Dermis blood vessel endothelial cell (primary cell): Measurements from ENCODE around the gene DEFB128. TPM values are rescaled to one million over a fixed set of nuclear protein-coding genes. Genes with fewer than 3 reads are reported as not detected.

Source experiments
- DNase-seq: peaks from one replicate; pipeline ENCODE4 v3.0.0; 2010
- total RNA-seq: library from RNA; depleted of rRNA; stranded (reverse); fragments of >200 nt; gene quantifications from 2 replicates; pipeline ENCODE4 v1.2.3, GENCODE V29; 2014

The DEFB128 gene
- total RNA-seq, 1 donor from 2014 or later, result not detected

GRCh38 chr20:152131-152530 is 37.4 kb downstream of the DEFB128 start:
- DNase-seq, result no peak

DNA sequence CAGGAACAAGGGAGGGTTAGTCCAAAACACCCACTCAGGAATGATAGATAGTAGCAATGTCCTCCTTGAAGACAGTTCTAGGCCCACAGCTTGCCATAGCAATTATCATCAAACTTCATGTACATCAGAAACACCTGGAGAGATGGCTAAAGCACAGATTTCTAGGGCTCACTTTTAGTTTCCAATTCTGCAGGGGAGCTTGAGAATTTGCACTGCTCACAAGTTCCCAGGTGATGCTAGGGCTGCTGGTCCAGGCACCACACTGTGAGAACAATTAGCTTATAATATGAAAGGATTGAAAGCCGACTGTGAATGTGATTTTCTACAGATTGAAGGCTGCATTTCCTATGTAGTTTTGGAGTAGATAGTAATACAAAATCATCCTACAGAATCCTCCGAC is 43.6 kb downstream of the DEFB128 start:
- no peak for DNase-seq

DNA sequence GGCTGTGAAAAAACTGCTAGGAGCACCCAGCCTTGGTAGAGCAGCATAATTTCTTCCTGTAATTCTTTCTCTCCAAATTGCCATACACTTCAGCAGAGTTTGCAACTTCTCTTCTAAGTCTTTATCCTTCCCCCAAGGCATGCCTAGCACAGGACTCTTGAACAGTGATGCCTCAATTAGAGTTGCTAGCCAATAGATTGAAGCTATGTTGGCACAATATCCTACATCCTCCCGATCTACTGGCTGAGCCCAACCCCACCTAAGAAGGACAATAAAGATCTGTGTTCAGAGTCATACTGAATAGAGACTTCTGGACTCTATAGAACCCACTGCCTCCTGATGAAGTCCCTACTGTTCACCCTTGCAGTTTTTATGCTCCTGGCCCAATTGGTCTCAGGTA is 47.2 kb downstream of the DEFB128 start, which contains the start of gene DEFB126:
TSS of gene DEFB126 (plus strand) at position 301 of the 400 bp plus-strand sequence. CDS start at position 340, 39 bp downstream.
- no peak for DNase-seq

Other genes with a start within 250 kb of the DEFB128 start
- gene DEFB125, start 102.0 kb downstream of the DEFB128 start, total RNA-seq, result not detected in 2 replicates
- not detected in 2 replicates for gene DEFB126, start 47.1 kb downstream of the DEFB128 start, total RNA-seq
- not detected in 2 replicates for gene DEFB127, start 32.3 kb downstream of the DEFB128 start, total RNA-seq
- not detected in 2 replicates for gene DEFB129, start 37.5 kb upstream of the DEFB128 start, total RNA-seq
- gene DEFB132, start 68.0 kb upstream of the DEFB128 start, total RNA-seq, result not detected in 2 replicates
- gene C20orf96, start 101.0 kb upstream of the DEFB128 start, total RNA-seq, result 3.2 and 6.7 TPM in 2 replicates
- gene ZCCHC3, start 107.9 kb upstream of the DEFB128 start, total RNA-seq, result 18.8 and 23.8 TPM in 2 replicates
- 4.4 and 8.1 TPM in 2 replicates for gene SOX12, start 135.8 kb upstream of the DEFB128 start, total RNA-seq
- gene NRSN2, start 157.4 kb upstream of the DEFB128 start, total RNA-seq, result 18.0 and 40.2 TPM in 2 replicates
- 49.2 and 62.1 TPM in 2 replicates for gene TRIB3, start 191.0 kb upstream of the DEFB128 start, total RNA-seq
- gene RBCK1, start 218.6 kb upstream of the DEFB128 start, total RNA-seq, result 111 and 116 TPM in 2 replicates